Measurements from ENCODE around the gene SELPLG.

GRCh38 chr12:108578264-108578663 lies 55.4 kb downstream of the SELPLG start:
- no peak for TF ChIP-seq CTCF (IDR thresholded peaks at IDR 0.05; ENCODE audit: low read length)
- no peak for TF ChIP-seq EZH2 (optimal IDR thresholded peaks at IDR 0.05; ENCODE audit: low read depth, low read length)
